Keratinocyte (primary cell): ENCODE measurements around the gene CFAP92.

Source experiments
- EZH2 ChIP-seq: IDR thresholded peaks from one replicate; pipeline ENCODE4 v1.6.1; 2012; ENCODE audit warnings: inconsistent platforms, mild to moderate bottlenecking, low read length, moderate library complexity
- TF ChIP-seq, protein P1 (sequence below), 3 experiments: IDR thresholded peaks in 1 of 3; conservative IDR thresholded peaks in 1 of 3; optimal IDR thresholded peaks in 1 of 3; 2 replicates in 2 of 3; 3 replicates in 1 of 3; pipeline versions ENCODE3 to v1.5.1; 2011; ENCODE audit warnings: low read length in 3 of 3, mild to moderate bottlenecking in 3 of 3, moderate library complexity in 2 of 3, control low read depth in 1 of 3, inconsistent platforms in 1 of 3; ENCODE audit not compliant: insufficient read depth in 2 of 3; ENCODE audit errors: extremely low read depth in 1 of 3

- TF ChIP-seq EZH2, result no peak
- TF ChIP-seq, protein P1, sequence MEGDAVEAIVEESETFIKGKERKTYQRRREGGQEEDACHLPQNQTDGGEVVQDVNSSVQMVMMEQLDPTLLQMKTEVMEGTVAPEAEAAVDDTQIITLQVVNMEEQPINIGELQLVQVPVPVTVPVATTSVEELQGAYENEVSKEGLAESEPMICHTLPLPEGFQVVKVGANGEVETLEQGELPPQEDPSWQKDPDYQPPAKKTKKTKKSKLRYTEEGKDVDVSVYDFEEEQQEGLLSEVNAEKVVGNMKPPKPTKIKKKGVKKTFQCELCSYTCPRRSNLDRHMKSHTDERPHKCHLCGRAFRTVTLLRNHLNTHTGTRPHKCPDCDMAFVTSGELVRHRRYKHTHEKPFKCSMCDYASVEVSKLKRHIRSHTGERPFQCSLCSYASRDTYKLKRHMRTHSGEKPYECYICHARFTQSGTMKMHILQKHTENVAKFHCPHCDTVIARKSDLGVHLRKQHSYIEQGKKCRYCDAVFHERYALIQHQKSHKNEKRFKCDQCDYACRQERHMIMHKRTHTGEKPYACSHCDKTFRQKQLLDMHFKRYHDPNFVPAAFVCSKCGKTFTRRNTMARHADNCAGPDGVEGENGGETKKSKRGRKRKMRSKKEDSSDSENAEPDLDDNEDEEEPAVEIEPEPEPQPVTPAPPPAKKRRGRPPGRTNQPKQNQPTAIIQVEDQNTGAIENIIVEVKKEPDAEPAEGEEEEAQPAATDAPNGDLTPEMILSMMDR (optimal IDR thresholded peaks at IDR 0.05 in 1 of 3, IDR thresholded peaks at IDR 0.05 in 1 of 3, conservative IDR thresholded peaks at IDR 0.05 in 1 of 3; ENCODE audit: extremely low read depth in 1 of 3, insufficient read depth in 2 of 3, low read length in 3 of 3), result no peak
Measured at GRCh38 chr3:128861491-128861890, 132.4 kb downstream of the CFAP92 start.
